Hepatocyte (in vitro differentiated cells): Measurements from ENCODE around the gene SPTLC1.

Experiments used
- EZH2 ChIP-seq: fragments of 200-600 bp; sonication (generic); IDR thresholded peaks from 2 replicates; pipeline ENCODE4 v1.6.1; 2016; ENCODE audit warnings: antibody characterized with exemption, mild to moderate bottlenecking, borderline replicate concordance
- EZH2phosphoT487 ChIP-seq: fragments of 200-600 bp; sonication (generic); IDR thresholded peaks from one replicate; pipeline ENCODE4 v1.6.1; 2018; ENCODE audit warnings: antibody characterized with exemption, mild to moderate bottlenecking, low read depth, moderate library complexity; ENCODE audit not compliant: unreplicated experiment, severe bottlenecking
- TF ChIP-seq, protein P1 (sequence below): fragments of 200-600 bp; sonication (generic); IDR thresholded peaks from 2 replicates; pipeline ENCODE4 v1.5.1; 2016; ENCODE audit warnings: antibody characterized with exemption, mild to moderate bottlenecking; ENCODE audit not compliant: poor library complexity

DNA sequence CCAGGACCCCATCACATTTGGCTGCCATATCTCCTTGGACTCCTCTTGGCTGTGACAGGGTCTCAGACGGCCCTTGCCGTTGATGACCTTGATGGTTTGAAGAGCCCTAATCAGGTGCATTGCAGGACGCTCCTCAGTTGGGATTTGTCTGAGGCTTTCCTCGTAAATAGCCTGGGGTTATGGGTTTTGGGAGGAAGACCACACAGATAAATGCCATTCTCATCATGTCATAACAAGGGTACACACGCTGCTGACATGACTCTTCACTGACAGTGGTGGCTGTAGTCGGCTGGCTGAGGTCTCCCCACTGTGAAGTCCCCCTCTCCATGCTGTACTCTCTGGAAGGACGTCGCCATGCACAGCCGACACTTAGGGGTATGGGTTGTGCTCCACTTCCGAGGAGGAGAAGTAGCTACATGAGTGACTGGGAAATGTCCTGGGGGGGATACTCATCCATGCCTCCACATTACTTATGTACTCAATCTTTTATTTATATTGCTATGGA is 42.9 kb upstream of the SPTLC1 start:
- TF ChIP-seq, protein P1, sequence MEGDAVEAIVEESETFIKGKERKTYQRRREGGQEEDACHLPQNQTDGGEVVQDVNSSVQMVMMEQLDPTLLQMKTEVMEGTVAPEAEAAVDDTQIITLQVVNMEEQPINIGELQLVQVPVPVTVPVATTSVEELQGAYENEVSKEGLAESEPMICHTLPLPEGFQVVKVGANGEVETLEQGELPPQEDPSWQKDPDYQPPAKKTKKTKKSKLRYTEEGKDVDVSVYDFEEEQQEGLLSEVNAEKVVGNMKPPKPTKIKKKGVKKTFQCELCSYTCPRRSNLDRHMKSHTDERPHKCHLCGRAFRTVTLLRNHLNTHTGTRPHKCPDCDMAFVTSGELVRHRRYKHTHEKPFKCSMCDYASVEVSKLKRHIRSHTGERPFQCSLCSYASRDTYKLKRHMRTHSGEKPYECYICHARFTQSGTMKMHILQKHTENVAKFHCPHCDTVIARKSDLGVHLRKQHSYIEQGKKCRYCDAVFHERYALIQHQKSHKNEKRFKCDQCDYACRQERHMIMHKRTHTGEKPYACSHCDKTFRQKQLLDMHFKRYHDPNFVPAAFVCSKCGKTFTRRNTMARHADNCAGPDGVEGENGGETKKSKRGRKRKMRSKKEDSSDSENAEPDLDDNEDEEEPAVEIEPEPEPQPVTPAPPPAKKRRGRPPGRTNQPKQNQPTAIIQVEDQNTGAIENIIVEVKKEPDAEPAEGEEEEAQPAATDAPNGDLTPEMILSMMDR: no peak
- TF ChIP-seq EZH2phosphoT487 (no peak), EZH2 (no peak)
